HG03558 (cell line): ENCODE data around the gene CDKAL1.

Experiments
- ATAC-seq: cut with Tn5 transposase; IDR thresholded peaks from one replicate; pipeline ENCODE4 v1.9.1; 2021; ENCODE audit warnings: moderate number of reproducible peaks; ENCODE audit not compliant: unreplicated experiment; ENCODE audit errors: extremely low read depth

Gene CDKAL1

DNA sequence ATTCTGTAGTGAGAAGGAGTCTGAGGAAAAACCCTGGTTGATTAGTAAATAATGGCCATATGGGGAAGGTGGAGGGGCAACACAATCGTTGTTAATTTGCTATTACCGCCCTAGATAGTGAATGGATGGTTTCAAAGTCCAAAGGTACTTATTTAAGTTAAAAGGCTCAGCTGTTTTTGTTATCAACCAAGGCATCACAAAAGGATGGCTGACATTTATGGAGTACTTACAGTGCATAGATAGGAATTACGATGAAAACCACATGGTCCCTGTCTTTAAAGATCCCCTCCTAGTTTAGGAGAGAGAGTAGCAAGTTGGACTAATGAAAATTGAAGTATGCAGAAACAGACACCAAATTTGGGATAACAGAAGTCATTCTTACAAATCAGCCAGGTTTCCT lies 319.6 kb downstream of the CDKAL1 start:
- no peak for ATAC-seq

DNA sequence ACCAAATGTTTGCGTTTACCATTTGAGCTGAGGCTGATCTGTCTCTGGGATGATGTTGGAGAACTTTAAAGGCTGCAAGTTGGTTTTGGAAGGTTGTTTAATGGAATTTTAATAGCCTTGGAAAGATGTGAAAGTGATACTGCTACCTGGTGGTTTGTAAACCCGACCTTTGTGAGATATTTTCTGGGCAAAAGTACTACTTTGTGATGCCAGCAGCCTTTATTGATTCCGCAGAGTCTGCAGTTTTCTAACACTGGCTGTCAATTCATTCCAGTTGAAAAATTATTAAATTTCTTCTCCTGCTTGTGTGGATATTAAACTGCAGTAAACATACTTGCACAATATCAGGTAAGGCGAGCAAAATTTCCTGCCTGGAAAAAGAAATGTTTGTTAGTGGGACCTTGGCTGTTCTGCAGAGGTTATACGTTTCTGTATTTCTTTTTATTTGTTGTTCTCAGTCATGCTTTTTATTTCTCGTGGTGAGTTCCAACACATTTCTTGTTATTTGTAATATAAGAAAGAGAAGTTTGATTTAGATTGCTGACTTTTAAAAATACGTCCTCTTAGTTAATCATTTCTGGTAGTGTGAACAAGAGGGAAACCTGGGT lies 322.5 kb downstream of the CDKAL1 start:
- no peak for ATAC-seq

DNA sequence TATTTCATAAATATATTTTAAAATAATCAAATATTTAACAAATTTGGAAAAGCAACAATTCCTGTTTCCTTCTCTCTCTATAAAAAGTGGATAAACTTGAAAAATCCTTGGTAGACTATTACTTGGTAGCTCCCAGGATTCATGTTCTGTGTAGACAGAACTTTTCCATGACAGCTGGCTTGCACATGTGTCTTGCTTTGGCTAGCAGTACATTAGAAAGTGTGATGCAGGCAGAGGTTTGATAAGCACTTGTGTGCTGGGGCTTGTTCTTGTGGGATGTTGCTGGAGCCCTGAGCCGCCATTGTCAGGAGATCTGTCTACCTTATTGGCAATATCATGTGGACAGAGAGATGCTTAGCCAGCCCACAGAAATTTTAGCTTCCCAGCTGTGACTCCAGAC lies 327.2 kb downstream of the CDKAL1 start:
- ATAC-seq = no peak

DNA sequence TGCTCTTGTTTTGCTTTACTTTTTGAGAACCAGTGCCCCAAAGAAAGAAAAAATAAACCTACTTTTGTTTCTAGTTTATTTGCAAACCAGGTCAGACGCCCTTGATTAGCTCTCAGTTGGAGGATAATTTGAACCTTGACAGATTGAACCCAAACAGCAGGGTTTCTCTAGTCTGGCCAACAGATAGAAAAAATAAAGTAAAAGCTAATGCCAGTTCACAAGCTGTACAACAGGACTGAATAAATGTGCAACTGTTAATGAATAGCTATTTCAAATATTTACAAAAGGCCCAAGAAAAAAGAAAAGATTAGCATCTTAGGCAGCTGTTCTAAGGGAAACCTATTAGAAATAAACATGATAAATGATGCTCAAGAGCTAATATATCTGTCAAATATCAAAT lies 331.8 kb downstream of the CDKAL1 start:
- no peak for ATAC-seq

DNA sequence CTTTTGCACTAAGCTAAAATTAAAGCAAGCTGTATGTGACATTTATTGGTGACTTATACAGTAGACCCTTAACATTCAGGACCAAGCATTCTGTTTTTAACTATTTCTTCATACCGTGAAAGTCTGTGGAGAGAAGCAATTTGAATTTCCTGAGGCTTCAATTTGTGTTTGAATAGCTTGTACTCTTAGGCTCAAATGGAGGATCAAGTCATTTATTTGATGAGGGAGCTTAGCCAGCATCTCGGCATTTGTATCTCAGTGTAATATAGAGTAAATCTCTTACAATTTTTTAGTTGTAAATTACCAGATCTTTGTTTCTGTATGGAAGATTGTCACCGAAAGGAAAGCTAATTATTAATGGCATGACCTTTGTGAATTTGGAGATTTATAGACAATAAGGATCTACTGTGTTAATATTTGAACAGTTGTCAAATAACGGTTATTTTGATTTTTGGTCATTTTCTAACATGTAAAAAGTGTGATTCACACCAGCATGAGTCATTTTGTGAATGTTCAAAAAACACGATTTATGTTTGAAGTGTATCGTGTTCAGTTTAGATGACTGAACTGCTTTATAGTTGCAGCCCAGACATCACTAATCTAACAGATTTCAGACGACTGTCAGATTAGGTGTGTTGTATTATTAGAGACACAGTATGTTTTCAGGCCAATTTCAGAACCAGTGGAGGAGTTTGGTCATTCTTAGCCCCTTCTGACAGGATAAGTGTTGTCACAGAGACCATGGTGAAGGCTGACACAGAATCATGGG lies 332.9 kb downstream of the CDKAL1 start:
- no peak for ATAC-seq

DNA sequence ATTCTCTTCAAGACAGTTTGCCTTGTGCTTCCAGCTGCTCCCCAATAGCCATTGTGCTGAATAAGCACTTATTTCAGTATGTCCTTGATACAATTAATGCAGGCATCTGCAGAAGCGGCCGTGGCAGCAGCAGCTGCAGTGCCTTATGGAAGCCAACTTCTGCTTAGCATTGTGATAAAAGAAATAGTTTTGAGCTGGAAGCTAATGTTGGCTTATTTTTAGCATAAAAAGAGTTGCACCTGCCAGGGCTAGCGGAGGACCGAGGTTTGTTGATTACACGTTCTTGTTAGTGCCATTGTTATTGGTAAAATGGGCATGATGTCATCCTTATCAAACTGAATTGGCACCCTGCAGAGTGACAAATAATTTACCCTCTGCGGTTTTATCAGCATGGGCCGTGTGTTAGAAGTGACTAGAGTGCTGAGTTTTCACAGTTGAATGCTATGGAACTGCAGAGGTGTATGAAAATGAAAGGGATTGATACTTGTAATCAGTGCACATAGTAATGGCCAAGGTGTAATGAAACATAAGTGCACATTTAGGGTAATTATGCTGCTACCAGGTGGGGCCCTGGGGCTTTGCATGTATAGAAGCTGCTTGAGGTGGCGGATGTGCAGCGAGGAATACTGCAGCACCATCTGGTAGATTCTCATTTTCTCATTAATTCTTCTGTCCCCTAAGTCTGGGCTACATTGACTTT lies 334.3 kb downstream of the CDKAL1 start:
- ATAC-seq = no peak

DNA sequence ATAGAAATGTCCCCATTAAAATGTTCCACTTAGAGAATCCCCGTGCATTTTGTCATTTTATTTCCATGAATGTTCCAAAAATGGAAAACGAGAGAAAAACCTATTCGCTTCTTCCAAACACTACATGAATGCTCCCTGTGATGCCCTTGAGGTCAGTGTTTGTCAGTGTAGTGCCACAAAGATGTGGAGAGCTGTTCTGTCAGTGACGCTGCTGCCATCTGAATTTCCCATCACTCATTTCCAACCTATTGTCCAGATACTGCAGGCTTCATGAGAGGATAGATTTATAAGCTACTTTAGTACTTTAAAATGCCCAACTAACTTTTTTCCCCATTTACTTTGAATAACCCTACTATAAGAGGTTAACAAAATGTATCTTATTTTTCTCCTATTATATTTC lies 335.8 kb downstream of the CDKAL1 start:
- no peak for ATAC-seq

DNA sequence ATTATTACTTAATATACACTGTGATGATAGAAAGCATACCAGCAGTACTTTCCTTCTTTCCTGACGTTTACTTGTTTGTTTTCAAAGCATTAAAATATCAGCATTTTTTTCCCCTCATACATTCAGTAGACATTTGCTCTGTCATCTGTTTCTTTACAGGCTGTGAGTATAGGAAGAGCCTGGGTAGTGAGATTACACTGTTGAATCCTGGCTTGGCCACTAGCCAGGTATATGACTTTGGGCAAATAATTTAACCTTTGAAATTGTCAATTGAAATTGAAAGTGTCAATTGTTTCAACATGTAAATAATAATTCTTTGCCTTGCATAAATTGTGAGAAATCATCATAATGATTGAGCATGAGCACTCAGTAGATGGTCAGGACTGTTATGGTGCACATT lies 336.2 kb downstream of the CDKAL1 start:
- no peak for ATAC-seq

DNA sequence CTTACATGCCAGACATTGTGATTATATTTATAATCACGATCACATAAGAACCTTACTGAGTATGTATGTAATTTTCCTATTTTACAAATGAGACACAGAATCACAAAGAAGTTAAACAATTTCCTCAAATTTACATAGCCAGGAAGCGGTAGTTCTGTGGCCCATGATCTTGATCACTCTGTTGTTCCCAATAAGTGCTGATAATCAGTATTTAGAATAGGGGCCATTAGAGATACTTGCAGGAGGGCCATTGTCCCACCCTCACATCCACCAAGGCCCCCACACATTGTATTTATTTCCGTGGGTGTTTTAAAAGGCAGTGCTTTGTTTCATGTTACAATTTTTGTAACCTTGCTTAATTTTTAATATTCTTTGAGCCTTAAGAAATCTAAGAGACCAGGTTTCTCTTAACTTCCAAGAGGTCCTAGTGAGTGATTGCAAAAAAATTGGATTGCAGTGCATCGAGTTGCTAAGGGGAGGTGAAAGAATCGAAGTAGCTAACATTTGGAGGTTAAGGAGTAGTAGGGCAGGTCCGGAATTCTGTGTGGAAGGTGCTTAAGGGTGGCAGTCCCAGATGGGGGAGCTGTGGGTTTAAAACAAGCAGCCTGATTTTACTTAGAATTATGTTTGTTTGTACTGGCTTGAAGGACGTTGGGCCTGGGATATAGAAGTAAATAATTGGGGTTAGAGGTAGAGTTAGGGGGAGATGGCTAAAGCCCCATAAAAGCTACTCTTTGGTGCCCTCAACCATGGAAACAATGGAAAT lies 339.4 kb downstream of the CDKAL1 start:
- ATAC-seq = no peak

DNA sequence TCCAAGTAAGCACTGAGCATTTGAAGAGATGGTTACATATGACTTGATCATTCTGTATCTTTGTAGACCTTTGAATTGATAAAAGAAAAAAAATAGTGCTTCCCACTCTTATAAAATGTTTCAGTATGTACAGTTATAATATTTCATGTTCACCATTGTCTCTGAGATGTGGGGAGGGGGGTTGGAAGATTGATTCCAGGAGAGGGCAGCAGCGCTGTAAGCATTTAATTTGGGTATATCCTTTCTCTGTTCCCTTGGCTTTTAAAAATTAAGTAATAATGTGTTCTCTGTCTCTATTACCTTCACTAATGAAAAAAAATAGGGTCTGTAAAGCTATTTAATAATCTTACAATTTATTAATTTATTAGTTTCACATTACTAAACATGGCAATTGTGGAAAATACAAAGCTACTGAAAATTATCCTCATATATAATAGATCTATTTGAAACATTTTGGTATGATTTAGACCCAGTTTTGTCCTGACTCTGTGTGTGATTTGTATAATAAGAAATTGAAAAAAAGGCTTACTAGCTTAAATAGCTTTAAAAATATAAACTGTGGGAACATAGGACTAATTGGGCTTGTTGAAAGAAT lies 341.2 kb downstream of the CDKAL1 start:
- ATAC-seq = no peak

DNA sequence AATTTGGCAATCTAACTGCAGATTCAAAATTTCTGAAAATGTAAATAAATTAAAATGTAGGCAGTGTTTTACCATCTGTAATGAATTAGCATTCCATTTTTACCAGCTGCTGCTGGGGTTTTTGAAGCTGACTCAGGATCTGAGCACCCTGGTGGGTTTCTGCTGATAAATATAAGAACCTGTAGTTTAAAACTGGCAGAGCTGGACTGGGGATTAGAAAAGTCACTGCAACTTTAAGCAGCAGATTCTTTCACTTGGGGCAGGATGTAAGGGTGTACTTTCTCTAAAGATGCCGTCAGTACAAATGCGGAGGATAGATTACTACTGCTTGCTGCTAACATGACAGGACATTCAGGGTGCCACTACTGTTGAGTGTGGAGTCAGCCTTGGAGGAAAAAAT lies 341.8 kb downstream of the CDKAL1 start:
- ATAC-seq = no peak

DNA sequence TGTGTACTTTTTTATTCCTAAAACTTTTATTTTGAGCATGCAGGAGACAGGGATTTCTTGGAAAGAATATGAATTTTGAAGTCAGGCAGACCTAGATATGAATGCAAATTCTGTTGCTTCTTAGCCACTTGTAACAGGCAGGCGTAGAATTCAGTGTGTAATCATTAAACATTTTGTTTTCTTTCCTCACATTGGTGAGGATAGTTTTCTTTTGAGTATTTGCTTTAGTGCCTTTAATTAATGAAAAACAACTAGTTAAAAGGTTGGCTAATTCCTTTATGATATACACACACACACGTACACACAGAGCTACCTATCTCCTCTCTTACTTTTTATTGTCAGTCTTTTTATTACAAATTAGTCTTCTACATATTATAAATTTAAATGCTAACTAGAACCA lies 342.3 kb downstream of the CDKAL1 start:
- ATAC-seq = no peak

DNA sequence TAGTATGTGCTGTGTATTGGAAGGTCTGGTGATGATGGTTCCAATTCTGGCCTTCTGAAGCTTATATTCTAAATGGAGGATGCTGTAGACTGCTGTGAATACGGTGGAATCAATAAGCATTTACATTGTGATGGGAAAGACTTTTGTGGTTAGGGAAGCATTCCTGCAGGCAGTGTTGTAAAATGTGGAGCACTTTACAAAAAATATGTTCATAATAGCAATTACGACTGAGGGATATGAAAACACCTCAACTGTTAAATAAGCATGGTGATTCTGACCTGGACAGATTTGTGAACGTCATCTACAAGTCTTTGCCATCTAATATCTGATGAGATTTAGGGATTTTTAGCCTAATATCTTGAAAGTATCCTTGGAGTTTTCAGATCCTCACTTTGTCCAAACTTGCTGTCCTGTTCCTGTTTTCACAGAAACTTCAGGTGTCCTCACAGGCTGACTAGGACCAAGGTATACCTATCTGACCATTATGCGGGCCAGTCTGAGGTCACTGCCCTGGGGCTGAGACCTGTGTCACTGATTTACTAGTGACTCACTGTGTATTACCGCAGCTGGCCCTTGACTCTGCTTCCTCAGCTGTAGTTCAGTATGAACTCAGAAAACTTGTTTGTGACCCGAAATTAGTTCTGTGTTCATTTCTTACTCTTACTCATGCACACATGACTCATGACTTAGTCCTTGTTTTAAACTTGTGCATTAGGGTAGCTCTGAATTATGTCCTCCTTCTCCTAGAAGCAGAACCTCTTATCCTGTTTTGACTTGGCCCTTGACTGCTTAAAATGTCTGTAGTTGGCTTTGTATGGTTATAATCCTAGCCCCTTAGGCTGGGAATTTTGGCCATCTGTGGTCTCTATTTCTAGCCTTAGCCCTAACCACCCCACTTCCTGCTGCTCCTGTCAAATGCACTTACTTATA lies 343.0 kb downstream of the CDKAL1 start:
- peak; percentile 95 for ATAC-seq

DNA sequence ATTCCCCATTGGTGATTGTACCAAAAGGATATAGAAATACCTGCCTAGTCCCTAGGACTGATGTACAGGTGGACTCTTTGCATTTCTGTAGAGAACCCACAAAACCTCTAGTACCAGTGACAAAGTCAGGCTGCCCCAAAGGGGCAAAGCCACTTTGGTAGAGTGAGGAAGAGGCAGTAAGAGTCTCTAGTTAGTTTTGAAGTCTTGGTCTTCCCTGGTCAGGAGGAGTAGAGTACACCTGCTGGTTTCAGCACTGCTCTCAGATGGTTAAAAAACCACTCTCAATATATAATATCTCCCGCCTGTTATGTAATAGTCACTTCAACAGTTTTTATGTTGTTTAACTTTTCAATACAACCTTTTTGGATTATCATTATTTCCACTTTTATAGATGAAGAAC lies 344.9 kb downstream of the CDKAL1 start:
- no peak for ATAC-seq

DNA sequence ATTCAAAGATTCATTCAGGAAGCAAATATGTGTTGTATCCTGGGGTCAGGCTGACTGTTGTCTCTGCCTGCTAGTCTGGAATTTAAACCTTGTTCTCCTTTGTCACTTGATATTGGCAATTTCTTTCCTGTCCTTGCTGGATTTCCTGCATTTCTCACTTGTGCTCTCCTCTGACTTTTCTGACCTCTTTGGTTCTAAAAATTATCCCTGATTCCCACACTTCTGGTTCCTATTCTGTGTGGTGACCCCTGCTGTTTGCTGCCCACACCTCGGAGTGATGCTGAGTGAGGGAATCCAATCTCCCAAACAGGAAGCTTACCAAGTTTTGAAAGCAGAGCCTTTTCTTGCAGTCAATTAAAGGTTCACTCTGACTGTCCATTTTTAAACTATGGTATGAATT lies 345.3 kb downstream of the CDKAL1 start:
- no peak for ATAC-seq

DNA sequence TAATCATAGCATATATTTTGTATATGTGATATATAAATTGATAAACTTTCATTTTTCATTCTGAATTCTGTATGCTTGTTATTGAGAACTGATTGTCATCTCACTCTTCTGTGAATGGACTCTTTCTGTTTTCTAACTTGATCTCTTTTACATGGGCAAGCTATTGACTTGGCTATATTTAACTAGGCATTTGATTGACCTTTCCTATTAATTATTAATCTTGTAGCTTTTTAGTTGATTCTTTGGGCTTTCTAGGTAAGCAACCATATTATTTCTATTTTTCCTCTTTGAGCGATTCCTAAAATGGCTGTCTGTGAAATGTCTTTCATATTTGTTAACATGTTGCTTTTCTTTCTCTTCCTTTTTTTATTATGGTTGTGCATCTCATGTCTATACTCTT lies 347.1 kb downstream of the CDKAL1 start:
- ATAC-seq = no peak

DNA sequence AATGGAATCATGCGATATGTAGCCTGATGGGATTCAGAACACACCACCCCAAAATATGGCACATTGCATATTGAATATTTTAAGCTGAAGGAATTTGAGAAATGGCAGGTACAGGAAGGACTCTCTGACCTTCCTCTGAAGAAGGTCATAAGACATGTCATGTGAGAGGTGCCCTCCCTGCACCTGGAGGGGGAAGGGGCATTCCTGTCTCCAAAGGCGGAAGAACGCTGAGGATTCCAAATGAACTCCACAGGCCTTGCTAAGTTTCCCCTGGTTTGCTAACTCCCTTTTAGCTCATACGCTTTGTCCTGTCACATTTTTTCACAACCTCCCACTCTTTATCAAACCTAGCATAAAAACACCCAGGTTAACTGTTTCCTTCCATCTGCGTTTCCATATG lies 347.8 kb downstream of the CDKAL1 start:
- no peak for ATAC-seq

DNA sequence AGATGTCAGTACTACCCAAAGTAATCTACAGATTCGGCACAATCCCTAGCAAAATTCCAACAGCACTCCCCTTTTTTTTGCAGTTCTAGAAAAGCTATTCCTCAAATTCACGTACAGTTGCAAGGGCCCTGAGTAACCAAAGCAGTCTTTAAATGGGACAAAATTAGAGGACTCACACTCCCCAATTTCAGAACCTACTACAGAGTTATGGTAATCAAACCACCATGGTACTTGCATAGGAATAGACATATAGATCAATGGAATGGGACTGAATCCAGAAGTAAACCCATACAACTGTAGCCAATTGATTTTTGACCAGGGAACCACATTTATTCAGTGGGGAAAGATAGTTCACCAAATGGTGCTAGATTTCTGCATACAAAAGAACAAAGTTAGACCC lies 350.8 kb downstream of the CDKAL1 start:
- ATAC-seq = no peak

DNA sequence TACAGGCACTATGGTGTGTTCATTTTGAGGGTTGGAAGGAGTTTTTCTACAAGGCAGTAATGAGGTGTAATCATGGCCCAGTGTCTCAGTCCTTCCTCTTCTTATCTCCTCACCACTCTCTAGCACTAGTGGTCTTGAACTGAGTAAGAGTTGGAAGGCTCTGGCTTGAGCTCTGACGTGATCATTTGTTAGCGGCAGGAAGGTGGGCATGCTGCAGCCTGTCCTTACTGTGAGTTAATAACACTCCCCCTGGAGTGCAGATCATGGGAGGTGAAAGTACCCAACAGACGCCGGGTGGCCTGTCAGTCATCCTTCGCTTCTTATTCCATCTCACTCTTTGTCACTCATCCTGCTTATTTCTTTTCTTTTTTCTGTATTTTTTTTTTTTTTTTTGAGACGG lies 356.9 kb downstream of the CDKAL1 start:
- ATAC-seq = no peak
